A549 (cell line): Measurements from ENCODE around the gene DARS1. TPM values are rescaled to one million over a fixed set of nuclear protein-coding genes. Genes with fewer than 3 reads are reported as not detected.

ENCODE experiments used
- ATAC-seq, 2 experiments: fragments of 200-7000 bp in 1 of 2; fragments of >200 bp in 1 of 2; cut with Nextera tagmentation in 1 of 2; cut with Tn5 transposase in 1 of 2; 3 replicates each; pipeline versions ENCODE4 v1.8.0 to v1.9.1; 2018 to 2020; ENCODE audit warnings: mild to moderate bottlenecking in 1 of 2, moderate library complexity in 1 of 2
- CTCF ChIA-PET: fragments of 300-600 bp; sonication (Branson Sonifier 250); formaldehyde crosslinking; extraction: SDS; loops from one replicate; lab custom pipeline; 2021; ENCODE audit warnings: antibody characterized with exemption, inconsistent platforms; lab: Yijun Ruan, JAX
- POLR2A ChIA-PET: fragments of 350-600 bp; formaldehyde crosslinking; extraction: SDS; loops from one replicate; lab custom pipeline; 2021; ENCODE audit warnings: antibody characterized with exemption, inconsistent platforms; lab: Yijun Ruan, JAX
- DNase-seq, 2 experiments: peaks; one replicate each; pipeline versions ENCODE4 v3.0.0 to v3.0.0-alpha.2; 2011 to 2016; ENCODE audit warnings: low read depth in 1 of 2, low spot score in 1 of 2
- FAIRE-seq: peaks from 2 replicates; lab custom pipeline; 2011; peaks lifted over from hg19 to GRCh38; lab: Jason Lieb, UNC
- H3K27ac ChIP-seq, 2 experiments: fragments of >200 bp; sonication (Bioruptor Twin); formaldehyde crosslinking; 3 replicates each; pipeline ENCODE4 v1.5.1; 2016 to 2017
- H3K4me1 ChIP-seq: fragments of >200 bp; sonication (Bioruptor Twin); formaldehyde crosslinking; 3 replicates; pipeline ENCODE4 v1.6.1; 2016
- H3K4me2 ChIP-seq: fragments of >200 bp; sonication (Bioruptor Twin); formaldehyde crosslinking; 3 replicates; pipeline ENCODE4 v1.6.1; 2016
- H3K4me3 ChIP-seq: fragments of >200 bp; sonication (Bioruptor Twin); formaldehyde crosslinking; 3 replicates; pipeline ENCODE4 v1.5.1; 2016
- H3K9me3 ChIP-seq: fragments of >200 bp; sonication (Bioruptor Twin); formaldehyde crosslinking; 3 replicates; pipeline ENCODE4 v1.6.1; 2016
- BHLHE40 ChIP-seq: IDR thresholded peaks from 2 replicates; pipeline ENCODE4 v1.6.1; 2012; ENCODE audit warnings: low read depth, low read length, inconsistent platforms
- CEBPB ChIP-seq, 2 experiments: fragments of >200 bp in 1 of 2; sonication (Bioruptor Twin) in 1 of 2; formaldehyde crosslinking in 1 of 2; IDR thresholded peaks; 2 replicates each; pipeline ENCODE4 v1.6.1; 2012 to 2016
- CHD2 ChIP-seq: fragments of 150-350 bp; IDR thresholded peaks from 2 replicates; pipeline ENCODE4 v1.6.1; 2014; ENCODE audit warnings: low read length; ENCODE audit not compliant: partially characterized antibody
- CHD4 ChIP-seq: fragments of 200-600 bp; sonication (generic); IDR thresholded peaks from 2 replicates; pipeline ENCODE4 v1.6.1; 2016; ENCODE audit warnings: antibody characterized with exemption, mild to moderate bottlenecking, borderline replicate concordance
- EHF ChIP-seq: fragments of 250-450 bp; sonication (Bioruptor Pico); IDR thresholded peaks from 2 replicates; pipeline ENCODE4 v1.5.0; 2020; ENCODE audit warnings: mild to moderate bottlenecking
- FOSL2 ChIP-seq, 2 experiments: fragments of 450-650 bp in 1 of 2; fragments of >200 bp in 1 of 2; sonication (Bioruptor Twin) in 1 of 2; formaldehyde crosslinking; IDR thresholded peaks; 2 replicates each; pipeline versions ENCODE4 v1.5.0 to v1.6.1; 2016 to 2020; ENCODE audit warnings: mild to moderate bottlenecking in 1 of 2, moderate library complexity in 1 of 2
- FOXS1 ChIP-seq: fragments of 250-450 bp; sonication (Bioruptor Pico); IDR thresholded peaks from 2 replicates; pipeline ENCODE4 v1.5.0; 2020; ENCODE audit warnings: mild to moderate bottlenecking, moderate library complexity
- GATA3 ChIP-seq: IDR thresholded peaks from 2 replicates; pipeline ENCODE4 v1.6.1; 2012; ENCODE audit warnings: borderline replicate concordance
- HDAC2 ChIP-seq: fragments of 200-600 bp; sonication (generic); IDR thresholded peaks from 2 replicates; pipeline ENCODE4 v1.6.1; 2016
- HOXA7 ChIP-seq: fragments of 250-450 bp; sonication (Bioruptor Pico); IDR thresholded peaks from 2 replicates; pipeline ENCODE4 v1.5.0; 2020; ENCODE audit warnings: mild to moderate bottlenecking, moderate library complexity
- JUN ChIP-seq, 2 experiments: fragments of >200 bp; sonication (Bioruptor Twin); formaldehyde crosslinking; IDR thresholded peaks; 2 replicates in 1 of 2; 3 replicates in 1 of 2; pipeline ENCODE4 v1.6.1; 2016 to 2017
- KDM5A ChIP-seq: fragments of 200-600 bp; sonication (generic); IDR thresholded peaks from 2 replicates; pipeline ENCODE4 v1.6.1; 2016; ENCODE audit warnings: antibody characterized with exemption, mild to moderate bottlenecking
- MYC ChIP-seq: IDR thresholded peaks from 2 replicates; pipeline ENCODE4 v1.6.1; 2012; ENCODE audit warnings: mild to moderate bottlenecking, inconsistent platforms, low read length, improper control_type of control experiment, borderline replicate concordance
- NR3C1 ChIP-seq: fragments of >200 bp; sonication (Bioruptor Twin); formaldehyde crosslinking; IDR thresholded peaks from 3 replicates; pipeline ENCODE4 v1.6.1; 2017
- PHF8 ChIP-seq: fragments of 200-600 bp; sonication (generic); IDR thresholded peaks from 2 replicates; pipeline ENCODE4 v1.6.1; 2016; ENCODE audit warnings: low read depth, mild to moderate bottlenecking, antibody characterized with exemption, moderate library complexity, borderline replicate concordance
- POLR2AphosphoS2 ChIP-seq: conservative IDR thresholded peaks from 2 replicates; pipeline ENCODE4 v1.6.1; 2012; ENCODE audit warnings: low read length, improper control_type of control experiment, inconsistent platforms
- RFX5 ChIP-seq: fragments of 450-650 bp; IDR thresholded peaks from 2 replicates; pipeline ENCODE4 v1.7.1; 2014; ENCODE audit warnings: antibody characterized with exemption, mild to moderate bottlenecking, moderate library complexity
- SREBF2 ChIP-seq: fragments of 450-650 bp; IDR thresholded peaks from 2 replicates; pipeline ENCODE4 v1.6.1; 2014; ENCODE audit warnings: mild to moderate bottlenecking, moderate library complexity
- TFCP2L1 ChIP-seq: fragments of 250-450 bp; sonication (Bioruptor Pico); IDR thresholded peaks from 2 replicates; pipeline ENCODE4 v1.5.0; 2021; ENCODE audit warnings: mild to moderate bottlenecking
- TP53 ChIP-seq: fragments of 250-450 bp; sonication (Bioruptor Pico); IDR thresholded peaks from 2 replicates; pipeline ENCODE4 v1.5.0; 2021; ENCODE audit warnings: mild to moderate bottlenecking, moderate library complexity
- ZNF302 ChIP-seq: fragments of 250-450 bp; sonication (Bioruptor Pico); IDR thresholded peaks from 2 replicates; pipeline ENCODE4 v1.9.0; 2021; ENCODE audit warnings: inconsistent platforms, mild to moderate bottlenecking, moderate library complexity
- ZSCAN20 ChIP-seq: fragments of 250-450 bp; sonication (Bioruptor Pico); IDR thresholded peaks from 2 replicates; pipeline ENCODE4 v1.8.0; 2022; ENCODE audit warnings: mild to moderate bottlenecking, moderate library complexity
- WGBS: methylation state at CpG from one replicate; pipeline ENCODE4 v1.1.6; 2017; ENCODE audit errors: missing lambda C conversion rate; 5-methylcytosine and 5-hydroxymethylcytosine counted together
- polyA plus RNA-seq, 4 experiments: library from polyadenylated mRNA; depleted of rRNA in 3 of 4; stranded (reverse); fragments of >200 nt; fragmentation: RNase III in 1 of 4; extraction: RNeasy Plus Mini Kit Qiagen cat#74134 plus additional on column Dnase treatment in 1 of 4; gene quantifications; 2 replicates in 3 of 4; 3 replicates in 1 of 4; pipeline ENCODE4 v1.2.3, GENCODE V29; 2011 to 2017
- TF ChIP-seq, protein P1 (sequence below): fragments of >200 bp; sonication (Bioruptor Twin); formaldehyde crosslinking; IDR thresholded peaks from 3 replicates; pipeline ENCODE4 v1.5.1; 2016
- TF ChIP-seq, protein P2 (sequence below): fragments of 250-450 bp; sonication (Bioruptor Pico); IDR thresholded peaks from 2 replicates; pipeline ENCODE4 v1.5.0; 2020; ENCODE audit warnings: low read depth, mild to moderate bottlenecking, moderate library complexity
- TF ChIP-seq, protein P3 (sequence below): fragments of 450-650 bp; IDR thresholded peaks from 2 replicates; pipeline ENCODE4 v1.6.1; 2014; ENCODE audit warnings: antibody characterized with exemption
- TF ChIP-seq, protein P4 (sequence below): fragments of 150-350 bp; IDR thresholded peaks from 2 replicates; pipeline ENCODE4 v1.6.1; 2014; ENCODE audit warnings: low read depth, mild to moderate bottlenecking, low read length
- TF ChIP-seq, protein P5 (sequence below): IDR thresholded peaks from 2 replicates; pipeline ENCODE4 v1.6.1; 2012; ENCODE audit warnings: low read depth, borderline replicate concordance

The DARS1 gene
- polyA plus RNA-seq, 2 of the 4 experiments (the other 2 are of a cell fraction) = 83.8 to 130 TPM

DNA sequence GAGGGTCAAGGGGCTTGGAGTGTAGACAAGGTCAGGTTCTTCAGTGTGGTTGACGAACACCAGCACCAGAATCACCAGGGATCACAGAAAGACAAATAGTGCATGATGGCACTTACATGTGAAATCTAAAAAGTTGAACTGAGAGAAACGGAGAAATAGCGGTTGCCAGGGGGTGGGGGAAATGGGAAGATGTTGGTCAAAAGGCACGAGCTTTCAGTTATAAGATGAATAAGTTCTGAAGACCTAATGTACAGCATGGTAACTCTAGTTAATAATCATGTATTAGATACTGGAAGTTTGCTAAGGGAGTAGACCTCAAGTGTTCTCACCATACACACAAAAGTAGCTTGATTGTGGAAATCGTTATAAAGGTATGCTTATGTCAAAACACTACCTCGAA lies 43.7 kb upstream of the DARS1 start (continued):
- no peak for TF ChIP-seq POLR2AphosphoS2
- TF ChIP-seq PHF8 = no peak
- no peak for TF ChIP-seq ZNF302 (CRISPR knock-in tag)

DNA sequence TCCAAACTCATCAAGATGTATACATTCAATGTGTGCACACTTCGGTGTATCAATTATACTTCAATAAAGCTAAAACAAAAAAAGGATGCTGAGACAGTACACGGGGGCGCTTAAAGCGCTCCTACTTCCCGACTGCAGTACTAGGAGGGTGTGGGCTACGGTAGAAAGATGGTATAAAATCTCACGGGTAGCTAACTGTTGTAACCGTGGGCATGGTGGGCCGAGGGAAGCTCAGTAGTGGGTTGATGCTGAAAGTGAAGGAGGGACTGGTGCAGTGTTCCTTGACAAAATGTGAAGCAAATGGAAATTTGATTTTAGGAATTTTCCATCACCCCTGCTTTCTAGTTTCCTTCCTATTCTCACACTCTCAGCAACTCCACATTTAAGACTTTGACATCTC lies 42.6 kb upstream of the DARS1 start:
- CTCF ChIA-PET = no interaction called here

DNA sequence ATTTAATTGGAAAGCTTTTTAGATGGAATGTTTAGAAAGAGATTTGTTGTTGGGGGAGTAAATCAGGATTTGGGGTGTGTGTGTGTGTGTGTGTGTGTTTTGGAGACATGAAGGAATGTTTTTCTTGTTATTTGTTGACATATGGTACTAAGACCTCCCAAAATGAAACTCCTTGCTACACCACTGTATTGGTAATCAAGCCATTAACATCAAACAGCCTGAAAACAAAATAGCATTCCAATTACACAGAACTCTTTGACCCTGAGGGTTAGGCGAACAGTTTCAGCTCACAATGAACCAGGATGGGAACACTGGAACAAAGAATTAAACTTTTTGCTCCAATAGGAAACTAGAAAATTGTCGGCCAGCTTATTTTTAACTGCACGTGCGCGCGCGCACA lies 41.7 kb upstream of the DARS1 start:
- POLR2A ChIA-PET = no interaction called here
- 92% methylated on average over 7 of the region's 7 CpGs for WGBS
- TF ChIP-seq ZSCAN20 (CRISPR knock-in tag) (no peak), HDAC2 (no peak), MYC (no peak), GATA3 (no peak)
- TF ChIP-seq, protein P1, sequence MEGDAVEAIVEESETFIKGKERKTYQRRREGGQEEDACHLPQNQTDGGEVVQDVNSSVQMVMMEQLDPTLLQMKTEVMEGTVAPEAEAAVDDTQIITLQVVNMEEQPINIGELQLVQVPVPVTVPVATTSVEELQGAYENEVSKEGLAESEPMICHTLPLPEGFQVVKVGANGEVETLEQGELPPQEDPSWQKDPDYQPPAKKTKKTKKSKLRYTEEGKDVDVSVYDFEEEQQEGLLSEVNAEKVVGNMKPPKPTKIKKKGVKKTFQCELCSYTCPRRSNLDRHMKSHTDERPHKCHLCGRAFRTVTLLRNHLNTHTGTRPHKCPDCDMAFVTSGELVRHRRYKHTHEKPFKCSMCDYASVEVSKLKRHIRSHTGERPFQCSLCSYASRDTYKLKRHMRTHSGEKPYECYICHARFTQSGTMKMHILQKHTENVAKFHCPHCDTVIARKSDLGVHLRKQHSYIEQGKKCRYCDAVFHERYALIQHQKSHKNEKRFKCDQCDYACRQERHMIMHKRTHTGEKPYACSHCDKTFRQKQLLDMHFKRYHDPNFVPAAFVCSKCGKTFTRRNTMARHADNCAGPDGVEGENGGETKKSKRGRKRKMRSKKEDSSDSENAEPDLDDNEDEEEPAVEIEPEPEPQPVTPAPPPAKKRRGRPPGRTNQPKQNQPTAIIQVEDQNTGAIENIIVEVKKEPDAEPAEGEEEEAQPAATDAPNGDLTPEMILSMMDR = no peak
- TF ChIP-seq, protein P2, sequence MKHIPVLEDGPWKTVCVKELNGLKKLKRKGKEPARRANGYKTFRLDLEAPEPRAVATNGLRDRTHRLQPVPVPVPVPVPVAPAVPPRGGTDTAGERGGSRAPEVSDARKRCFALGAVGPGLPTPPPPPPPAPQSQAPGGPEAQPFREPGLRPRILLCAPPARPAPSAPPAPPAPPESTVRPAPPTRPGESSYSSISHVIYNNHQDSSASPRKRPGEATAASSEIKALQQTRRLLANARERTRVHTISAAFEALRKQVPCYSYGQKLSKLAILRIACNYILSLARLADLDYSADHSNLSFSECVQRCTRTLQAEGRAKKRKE = no peak
- Histone ChIP-seq H3K4me3 (no peak overlapping the region), H3K9me3 (no peaks in the 10 kb centered on the region), H3K27ac (no peak overlapping the region), H3K4me2 (no peak overlapping the region), H3K4me1 (peaks cover 9% of the 10 kb centered on the region; the same call in 2 of the 3 replicates)
- ATAC-seq = no peak
- FAIRE-seq = no peak
- CTCF ChIA-PET = no interaction called here
- no peak for DNase-seq

More for the DNA sequence above, 42.6 kb upstream of the DARS1 start:
- peaks cover 9% of the 10 kb centered on the region; the same call in 2 of the 3 replicates for H3K4me1 ChIP-seq
- TF ChIP-seq, protein P1 = no peak
- TF ChIP-seq JUN (IDR thresholded peaks at IDR 0.05) (no peak), EHF (CRISPR knock-in tag) (no peak), TFCP2L1 (no peak), FOSL2 (IDR thresholded peaks at IDR 0.05) (no peak), FOSL2 (CRISPR knock-in tag; IDR thresholded peaks at IDR 0.05) (no peak), RFX5 (no peak), TP53 (CRISPR knock-in tag) (no peak), CHD4 (no peak), BHLHE40 (no peak), KDM5A (no peak), NR3C1 (no peak), SREBF2 (no peak), CEBPB (IDR thresholded peaks at IDR 0.05) (no peak), HOXA7 (CRISPR knock-in tag) (no peak), CHD2 (no peak), FOXS1 (CRISPR knock-in tag) (no peak)
- TF ChIP-seq, protein P3, sequence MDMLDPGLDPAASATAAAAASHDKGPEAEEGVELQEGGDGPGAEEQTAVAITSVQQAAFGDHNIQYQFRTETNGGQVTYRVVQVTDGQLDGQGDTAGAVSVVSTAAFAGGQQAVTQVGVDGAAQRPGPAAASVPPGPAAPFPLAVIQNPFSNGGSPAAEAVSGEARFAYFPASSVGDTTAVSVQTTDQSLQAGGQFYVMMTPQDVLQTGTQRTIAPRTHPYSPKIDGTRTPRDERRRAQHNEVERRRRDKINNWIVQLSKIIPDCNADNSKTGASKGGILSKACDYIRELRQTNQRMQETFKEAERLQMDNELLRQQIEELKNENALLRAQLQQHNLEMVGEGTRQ = no peak
- TF ChIP-seq, protein P2 = no peak
- TF ChIP-seq, protein P4, sequence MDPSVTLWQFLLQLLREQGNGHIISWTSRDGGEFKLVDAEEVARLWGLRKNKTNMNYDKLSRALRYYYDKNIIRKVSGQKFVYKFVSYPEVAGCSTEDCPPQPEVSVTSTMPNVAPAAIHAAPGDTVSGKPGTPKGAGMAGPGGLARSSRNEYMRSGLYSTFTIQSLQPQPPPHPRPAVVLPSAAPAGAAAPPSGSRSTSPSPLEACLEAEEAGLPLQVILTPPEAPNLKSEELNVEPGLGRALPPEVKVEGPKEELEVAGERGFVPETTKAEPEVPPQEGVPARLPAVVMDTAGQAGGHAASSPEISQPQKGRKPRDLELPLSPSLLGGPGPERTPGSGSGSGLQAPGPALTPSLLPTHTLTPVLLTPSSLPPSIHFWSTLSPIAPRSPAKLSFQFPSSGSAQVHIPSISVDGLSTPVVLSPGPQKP = no peak
- TF ChIP-seq, protein P5, sequence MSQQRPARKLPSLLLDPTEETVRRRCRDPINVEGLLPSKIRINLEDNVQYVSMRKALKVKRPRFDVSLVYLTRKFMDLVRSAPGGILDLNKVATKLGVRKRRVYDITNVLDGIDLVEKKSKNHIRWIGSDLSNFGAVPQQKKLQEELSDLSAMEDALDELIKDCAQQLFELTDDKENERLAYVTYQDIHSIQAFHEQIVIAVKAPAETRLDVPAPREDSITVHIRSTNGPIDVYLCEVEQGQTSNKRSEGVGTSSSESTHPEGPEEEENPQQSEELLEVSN = no peak
- TF ChIP-seq, all 56 proteins: peak for 0
- WGBS = 78% methylated on average over 9 of the region's 9 CpGs
- DNase-seq (no peak), FAIRE-seq (no peak), ATAC-seq (no peak)
- no peak overlapping the region for H3K27ac ChIP-seq
- POLR2A ChIA-PET = no interaction called here
- H3K4me3 ChIP-seq = no peak overlapping the region
- H3K9me3 ChIP-seq = no peaks in the 10 kb centered on the region
- no peak overlapping the region for H3K4me2 ChIP-seq
